CD4-positive, alpha-beta T cell treated with Interleukin-1 beta for 1 hour (primary cell): ENCODE data around the gene ME1.
"Not testable (repeated sequence)": the region's sequence is repeated elsewhere in the genome, so short reads cannot be mapped to it uniquely, and the experiment has no call there.

Experiments
- DNase-seq, 2 donors: peaks; one replicate each; pipeline ENCODE4 v3.0.0-alpha.2; 2020 to 2022

ME1 gene

GRCh38 chr6:83431545-83432155 lies 799 bp upstream of the ME1 start:
- no peak for DNase-seq

DNA sequence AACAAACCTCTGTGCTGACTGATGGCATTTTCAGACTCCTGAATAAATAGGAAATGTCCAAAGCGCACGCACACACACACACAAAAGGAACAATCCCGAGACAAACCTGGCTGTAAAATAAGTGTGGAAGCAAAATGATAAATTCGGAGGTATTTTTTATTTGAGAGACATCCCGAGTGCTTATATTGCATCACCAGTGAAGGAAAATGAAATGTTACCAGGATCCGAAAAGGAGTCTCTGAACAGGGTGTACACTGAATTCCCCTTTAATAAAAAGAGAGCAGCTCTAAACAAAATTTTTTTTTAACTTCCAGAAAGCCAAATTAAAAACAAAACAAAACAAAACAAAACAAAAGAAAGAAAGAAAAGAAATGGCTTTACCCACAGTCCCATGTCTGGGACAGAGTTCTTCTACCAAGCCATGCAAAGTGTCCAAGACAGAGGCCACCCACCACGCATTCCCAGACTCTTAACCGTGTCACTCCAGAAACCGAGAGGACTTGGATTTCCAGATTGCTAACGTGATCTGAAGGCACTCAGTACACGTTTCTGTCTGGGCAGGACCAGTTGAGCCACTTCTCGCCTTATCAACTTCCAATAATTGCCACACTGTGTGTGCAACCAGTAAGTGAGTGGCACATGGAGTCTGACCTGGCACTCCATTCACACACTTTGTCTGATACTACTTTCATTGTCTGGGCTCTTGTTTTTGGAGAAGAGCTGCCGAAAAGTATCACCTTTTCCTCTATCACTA lies 817 bp downstream of the ME1 start:
- no peak for DNase-seq

GRCh38 chr6:83429269-83429668 lies 1.6 kb downstream of the ME1 start:
- no peak for DNase-seq

GRCh38 chr6:83424392-83425018 lies 6.3 kb downstream of the ME1 start:
- no peak for DNase-seq

- DNase-seq: no peak
These were observed 12.8 kb downstream of the ME1 start for GRCh38 chr6:83417880-83418663.

DNA sequence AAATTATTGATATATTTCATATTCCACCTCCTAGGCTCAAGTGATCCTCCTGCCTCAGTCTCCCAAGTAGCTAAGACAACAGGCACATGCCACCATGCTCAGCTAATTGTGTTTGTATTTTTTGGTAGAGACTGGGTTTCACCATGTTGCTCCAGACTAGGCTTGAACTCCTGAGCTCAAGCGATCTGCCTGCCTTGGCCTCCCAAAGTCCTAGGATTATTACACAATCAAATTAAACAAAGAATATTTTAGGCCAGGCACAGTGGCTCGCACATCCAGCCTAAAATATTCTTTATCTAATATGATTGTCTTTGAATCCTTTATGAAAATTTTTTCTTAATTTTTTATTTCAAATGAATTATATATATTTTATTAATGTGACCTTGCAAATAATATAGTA lies 17.8 kb downstream of the ME1 start:
- DNase-seq: no peak

GRCh38 chr6:83411731-83412130 lies 19.1 kb downstream of the ME1 start:
- no peak for DNase-seq

- DNase-seq: no peak
These were observed 27.7 kb downstream of the ME1 start for GRCh38 chr6:83403191-83403590.

GRCh38 chr6:83389606-83390005 lies 41.2 kb downstream of the ME1 start:
- DNase-seq: no peak

- no peak for DNase-seq
These were observed 45.4 kb downstream of the ME1 start for GRCh38 chr6:83385473-83385872.

GRCh38 chr6:83384751-83385150 lies 46.1 kb downstream of the ME1 start:
- DNase-seq: no peak

DNA sequence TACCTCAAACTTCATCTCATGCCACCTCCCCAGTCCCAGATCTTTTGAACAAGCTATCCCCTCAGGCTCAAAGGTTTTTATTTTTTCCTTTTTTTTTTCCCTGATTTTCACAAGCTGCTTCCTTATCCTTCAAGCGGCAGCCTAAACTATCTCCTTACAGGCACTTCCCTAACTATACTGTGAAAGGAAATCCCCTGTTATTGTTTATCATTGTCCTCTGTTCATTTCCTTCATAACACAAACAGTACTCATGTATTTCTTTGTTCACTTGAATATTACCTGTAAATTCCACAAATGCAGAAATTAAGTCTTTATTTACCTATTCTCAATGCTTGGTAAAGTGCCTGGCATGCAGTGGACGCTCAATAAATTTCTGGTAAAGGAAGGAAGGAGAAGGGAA lies 48.9 kb downstream of the ME1 start:
- no peak for DNase-seq

DNA sequence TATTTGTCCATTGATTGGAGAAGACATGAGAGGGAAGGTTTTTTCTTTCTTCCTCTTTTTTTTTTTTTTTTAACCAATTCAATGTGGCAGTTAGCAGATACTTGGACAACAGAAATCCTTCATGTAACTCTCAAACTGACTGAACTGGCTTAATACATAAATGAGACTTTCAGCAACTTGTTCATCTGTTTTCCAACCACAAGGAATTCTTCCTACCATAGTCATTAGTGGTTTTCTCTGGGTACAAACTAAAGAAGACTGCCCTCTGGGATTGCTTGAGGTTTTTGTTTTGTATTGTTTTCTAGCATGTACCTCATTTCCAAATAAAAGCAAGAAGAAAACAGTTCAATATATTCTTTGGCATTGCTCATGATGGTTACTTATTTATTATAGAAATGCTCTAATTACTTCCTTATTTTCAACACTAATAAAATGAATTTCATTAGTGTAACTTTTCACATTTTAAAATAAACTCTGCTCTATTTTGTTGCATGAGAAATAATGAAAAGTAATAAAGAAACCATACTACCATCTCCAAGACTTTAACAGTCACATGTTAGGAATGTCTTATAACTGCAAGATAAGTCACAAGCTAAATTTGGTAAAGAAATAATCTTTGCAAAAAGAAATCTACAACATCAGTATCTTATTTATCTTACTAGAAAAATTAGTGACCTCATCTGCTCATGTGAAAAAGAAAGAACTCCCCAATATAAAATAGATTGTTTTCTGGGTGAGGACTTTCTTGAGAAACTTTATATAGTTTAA lies 52.0 kb downstream of the ME1 start:
- no peak for DNase-seq

DNA sequence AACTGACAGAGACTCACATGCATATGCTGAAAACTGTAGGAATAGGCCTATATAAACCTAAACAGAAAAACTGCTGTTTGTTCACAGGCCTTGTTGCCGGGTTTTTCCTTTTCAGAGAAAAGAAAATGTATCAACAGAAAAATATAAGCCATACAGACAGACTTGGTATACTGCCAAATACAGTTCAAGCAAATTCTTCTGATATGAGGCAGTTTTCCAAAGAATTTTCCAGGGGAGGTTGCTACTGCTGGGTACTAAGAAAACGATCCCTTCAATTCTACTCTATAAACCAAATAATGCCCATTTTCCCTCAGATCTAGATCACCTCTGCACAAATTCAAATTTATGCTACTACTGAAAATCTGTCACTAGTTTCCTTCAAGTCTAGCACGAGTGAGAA lies 59.4 kb downstream of the ME1 start:
- DNase-seq: no peak

DNA sequence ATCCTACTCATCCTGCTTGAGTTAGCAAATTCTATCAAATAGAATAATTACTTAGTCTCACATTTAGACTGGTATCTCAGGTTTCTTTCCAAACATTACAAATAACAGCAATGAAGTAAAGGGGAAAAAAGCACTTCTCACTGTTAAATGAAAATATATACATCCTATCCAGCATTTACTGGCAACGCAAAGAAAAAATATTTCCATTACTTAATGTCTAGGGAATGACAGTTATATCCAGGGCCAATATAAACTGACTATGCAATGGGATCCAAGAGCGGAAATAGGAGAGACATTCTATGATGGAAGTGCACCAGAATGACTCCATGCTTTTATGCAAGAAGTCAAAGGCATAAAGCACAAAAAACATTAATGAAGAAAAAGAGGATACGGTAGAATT lies 60.3 kb downstream of the ME1 start:
- no peak for DNase-seq

- DNase-seq: no peak
These were observed 61.2 kb downstream of the ME1 start for GRCh38 chr6:83369692-83370091.

DNA sequence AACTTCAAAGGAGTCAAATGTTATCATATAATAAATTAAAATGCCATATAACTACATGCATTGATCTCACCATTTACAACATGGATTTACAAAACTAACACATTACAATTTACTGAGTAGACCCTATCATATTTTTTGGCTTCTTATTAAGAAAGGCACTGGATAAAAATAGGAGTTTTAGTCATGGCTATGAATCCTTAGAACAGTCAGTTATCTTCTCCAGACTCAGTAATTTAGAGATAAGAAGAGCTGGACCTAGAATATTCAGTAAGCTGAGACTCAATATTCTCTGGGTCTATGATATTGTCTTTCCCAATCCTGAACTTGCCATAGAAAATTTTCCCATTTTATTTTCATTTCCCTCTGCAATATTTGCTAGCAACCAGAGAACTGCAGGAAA lies 62.3 kb downstream of the ME1 start:
- DNase-seq: no peak

GRCh38 chr6:83367104-83367503 lies 63.7 kb downstream of the ME1 start:
- no peak for DNase-seq

DNA sequence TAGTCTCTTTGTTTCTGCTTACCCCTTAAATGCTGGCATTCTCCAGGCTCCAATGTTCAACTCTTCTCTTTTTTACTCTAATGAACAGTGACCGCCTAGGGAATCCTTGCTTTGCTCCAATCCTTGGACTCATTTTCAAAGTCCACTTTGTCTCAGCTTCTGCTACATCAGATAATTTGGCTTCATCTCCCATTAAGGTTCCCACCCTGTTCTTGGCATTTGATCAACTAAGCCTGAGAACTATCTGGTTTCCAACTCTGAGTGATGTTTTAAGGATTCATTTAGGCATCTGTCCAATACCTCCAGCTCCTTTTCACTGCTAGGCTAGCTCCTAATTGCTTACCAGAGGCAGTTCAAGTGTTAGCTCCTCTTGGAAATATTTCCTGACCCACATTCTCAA lies 64.9 kb downstream of the ME1 start:
- no peak for DNase-seq

DNA sequence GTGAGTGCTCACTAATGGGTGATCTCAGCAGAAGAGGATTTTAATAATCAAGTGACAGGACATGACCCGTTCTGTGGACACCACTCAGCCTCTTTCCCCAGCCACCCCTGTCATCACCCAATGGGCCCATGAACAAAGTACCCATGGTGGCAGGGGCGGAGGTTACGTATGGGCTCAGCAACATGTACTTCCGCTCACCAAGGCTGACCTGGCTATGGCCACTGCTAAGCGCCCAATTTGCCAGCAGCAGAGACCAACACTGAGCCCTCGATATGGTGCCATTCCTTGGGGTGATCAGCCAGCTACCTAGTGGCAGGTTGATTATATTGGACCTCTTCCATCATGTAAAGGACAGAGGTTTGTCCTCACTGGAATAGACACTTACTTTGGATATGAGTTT lies 68.5 kb downstream of the ME1 start:
- DNase-seq: not testable (repeated sequence)

DNA sequence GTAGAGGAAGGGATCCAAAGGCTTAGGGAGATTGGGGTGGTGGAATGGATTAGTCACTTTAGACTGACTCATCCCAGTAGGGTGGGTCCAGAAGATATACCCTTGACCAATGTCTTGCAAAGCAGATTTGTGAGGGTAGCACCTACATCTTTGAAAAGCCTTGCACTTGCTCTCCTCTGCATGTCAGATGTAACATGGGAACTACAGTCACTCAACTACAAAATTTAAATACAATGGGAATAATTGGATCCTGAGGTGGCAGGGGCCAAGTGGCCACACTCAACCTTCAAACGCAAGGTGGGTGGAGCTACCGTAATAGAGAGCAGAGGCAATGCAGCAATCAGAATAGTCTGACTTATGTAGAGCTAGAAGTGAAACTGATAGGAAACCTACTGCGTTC lies 71.2 kb downstream of the ME1 start:
- DNase-seq: no peak

DNA sequence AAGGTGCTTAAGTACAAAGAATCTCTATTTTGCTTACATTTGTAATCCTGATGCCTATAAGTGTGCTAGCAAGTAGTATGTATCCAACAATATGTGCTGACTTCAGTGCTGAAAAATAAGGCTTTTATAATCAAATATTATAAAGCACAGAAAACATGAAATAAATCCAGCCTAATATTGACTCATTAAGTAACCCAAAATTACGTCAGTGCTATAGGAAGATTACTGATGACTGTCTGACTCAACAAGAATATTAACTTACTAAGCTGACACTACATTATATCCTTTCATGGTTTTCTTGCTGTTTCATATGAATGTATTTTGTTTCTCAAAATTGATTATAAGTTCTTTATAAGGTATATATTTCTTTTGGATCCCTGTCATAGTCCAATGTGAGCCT lies 76.1 kb downstream of the ME1 start:
- no peak for DNase-seq
